Stimulated activated CD4-positive, alpha-beta T cell treated with anti-CD3 and anti-CD28 coated beads, TNF-alpha, amount 100 ng/mL, for 48 hours (primary cell): ENCODE measurements around the gene MEF2D.

Experiments
- DNase-seq, 3 donors: peaks; one replicate each; pipeline ENCODE4 v3.0.0-alpha.2; 2020; ENCODE audit warnings: low read depth in 3 of 3

Gene MEF2D

GRCh38 chr1:156470473-156470872 is 30.1 kb downstream of the MEF2D start:
- DNase-seq, result no peak

GRCh38 chr1:156468693-156469345 is 31.8 kb downstream of the MEF2D start:
- DNase-seq, result no peak

GRCh38 chr1:156467906-156468305 is 32.7 kb downstream of the MEF2D start:
- no peak for DNase-seq

- no peak for DNase-seq
Observed at GRCh38 chr1:156467385-156467784, 33.2 kb downstream of the MEF2D start.

GRCh38 chr1:156465747-156466365 is 34.7 kb downstream of the MEF2D start:
- no peak for DNase-seq

- no peak for DNase-seq
Observed at GRCh38 chr1:156464825-156465452, 35.6 kb downstream of the MEF2D start.

GRCh38 chr1:156464335-156464734 is 36.2 kb downstream of the MEF2D start:
- DNase-seq, result no peak

- no peak for DNase-seq
Observed at GRCh38 chr1:156463874-156464273, 36.7 kb downstream of the MEF2D start.

- no peak for DNase-seq
Observed at GRCh38 chr1:156462954-156463795, 37.4 kb downstream of the MEF2D start.

GRCh38 chr1:156461781-156462647 is 38.6 kb downstream of the MEF2D start:
- DNase-seq, result no peak

- DNase-seq, result no peak
Observed at GRCh38 chr1:156461109-156461508, 39.5 kb downstream of the MEF2D start.

- no peak for DNase-seq
Observed at GRCh38 chr1:156460525-156460924, 40.0 kb downstream of the MEF2D start.

GRCh38 chr1:156458181-156458503 is 42.4 kb downstream of the MEF2D start:
- no peak for DNase-seq

GRCh38 chr1:156456625-156457465 is 43.7 kb downstream of the MEF2D start:
- DNase-seq, result peak; percentile 96 to 97 (median 97)

- no peak for DNase-seq
Observed at GRCh38 chr1:156455362-156455761, 45.2 kb downstream of the MEF2D start.

- no peak for DNase-seq
Observed at GRCh38 chr1:156452907-156453306, 47.7 kb downstream of the MEF2D start.

- DNase-seq, result no peak
Observed at GRCh38 chr1:156451505-156452160, 48.9 kb downstream of the MEF2D start.

- no peak for DNase-seq
Observed at GRCh38 chr1:156448134-156448967, 52.2 kb downstream of the MEF2D start.

GRCh38 chr1:156445789-156446263 is 54.7 kb downstream of the MEF2D start:
- DNase-seq, result peak; percentile 58 to 73 (median 72)
